H1 (cell line): ENCODE measurements around the gene ZSWIM4. TPM values are rescaled to one million over a fixed set of nuclear protein-coding genes. Genes with fewer than 3 reads are reported as not detected.
A peak's percentile ranks its signal among the peaks of the same experiment; 100 is the strongest.

ENCODE experiments used
- CTCF ChIA-PET: fragments of 300-600 bp; sonication (Branson Sonifier 250); formaldehyde crosslinking; loops from one replicate; lab custom pipeline; 2021; ENCODE audit not compliant: partially characterized antibody; lab: Charles Lee
- POLR2A ChIA-PET: fragments of 300-600 bp; sonication (Branson Sonifier 250); formaldehyde crosslinking; loops from one replicate; lab custom pipeline; 2021; ENCODE audit warnings: inconsistent platforms; ENCODE audit not compliant: partially characterized antibody; lab: Charles Lee
- DNase-seq, 2 experiments: peaks; one replicate each; pipeline versions ENCODE4 v3.0.0 to v3.0.0-alpha.2; 2010 to 2022; ENCODE audit warnings: low spot score in 2 of 2, low read depth in 1 of 2, mixed read lengths in 1 of 2
- FAIRE-seq: peaks from 2 replicates; lab custom pipeline; 2011; peaks lifted over from hg19 to GRCh38; lab: Jason Lieb, UNC
- H2AFZ ChIP-seq: 2 replicates; pipeline ENCODE4 v1.8.1; 2012; ENCODE audit warnings: low read length, inconsistent platforms
- H2AK5ac ChIP-seq: 2 replicates; pipeline ENCODE4 v1.6.1; 2013; ENCODE audit warnings: low read depth, low read length
- H2BK120ac ChIP-seq: replicated peaks from 2 replicates; pipeline ENCODE3; 2013; ENCODE audit warnings: low read depth, low read length, inconsistent platforms
- H2BK12ac ChIP-seq: 2 replicates; pipeline ENCODE4 v1.6.1; 2013; ENCODE audit warnings: low read depth, low read length
- H2BK15ac ChIP-seq: 2 replicates; pipeline ENCODE4 v1.6.1; 2013; ENCODE audit warnings: low read length
- H2BK20ac ChIP-seq: 2 replicates; pipeline ENCODE4 v1.6.1; 2013; ENCODE audit warnings: low read length
- H2BK5ac ChIP-seq: 2 replicates; pipeline ENCODE4 v1.6.1; 2013; ENCODE audit warnings: low read depth, low read length
- H3K14ac ChIP-seq: 2 replicates; pipeline ENCODE4 v1.6.1; 2013; ENCODE audit warnings: inconsistent platforms; ENCODE audit not compliant: insufficient read length
- H3K18ac ChIP-seq: 2 replicates; pipeline ENCODE4 v1.6.1; 2013; ENCODE audit warnings: low read length; ENCODE audit errors: extremely low read depth
- H3K23ac ChIP-seq: 2 replicates; pipeline ENCODE4 v1.6.1; 2013; ENCODE audit warnings: inconsistent platforms; ENCODE audit not compliant: insufficient read length
- H3K23me2 ChIP-seq: 2 replicates; pipeline ENCODE4 v1.6.1; 2013; ENCODE audit warnings: low read depth, low read length
- H3K27ac ChIP-seq: 2 replicates; pipeline ENCODE4 v1.6.1; 2011; ENCODE audit warnings: low read depth, low read length, inconsistent platforms
- H3K27me3 ChIP-seq, 4 experiments: replicated peaks in 1 of 4; 1 replicate in 1 of 4; 2 replicates in 3 of 4; pipeline versions ENCODE4 v1.6.1 to v1.8.1; 2011 to 2013; ENCODE audit warnings: low read length in 3 of 4, mild to moderate bottlenecking in 3 of 4, inconsistent platforms in 2 of 4, mixed read lengths in 2 of 4, moderate library complexity in 1 of 4; ENCODE audit not compliant: control insufficient read depth in 3 of 4, insufficient read depth in 3 of 4; ENCODE audit errors: extremely low read depth in 1 of 4
- H3K36me3 ChIP-seq, 4 experiments: 2 replicates each; pipeline versions ENCODE4 v1.6.1 to v1.8.1; 2011 to 2013; ENCODE audit warnings: mild to moderate bottlenecking in 4 of 4, low read length in 3 of 4, moderate library complexity in 2 of 4, control low read depth in 1 of 4, inconsistent platforms in 1 of 4; ENCODE audit not compliant: insufficient read depth in 4 of 4, control insufficient read depth in 2 of 4
- H3K4ac ChIP-seq: replicated peaks from 2 replicates; pipeline ENCODE3; 2013; ENCODE audit warnings: low read length, low read depth, mixed read lengths, inconsistent platforms; ENCODE audit not compliant: insufficient read length
- H3K4me1 ChIP-seq, 4 experiments: replicated peaks in 1 of 4; 1 replicate in 1 of 4; 2 replicates in 3 of 4; pipeline versions ENCODE4 v1.6.1 to v1.8.1; 2011 to 2013; ENCODE audit warnings: low read length in 3 of 4, inconsistent platforms in 2 of 4, mixed read lengths in 1 of 4; ENCODE audit not compliant: insufficient read depth in 4 of 4, control insufficient read depth in 3 of 4
- H3K4me2 ChIP-seq, 2 experiments: 2 replicates each; pipeline versions ENCODE4 v1.6.1 to v1.8.1; 2011 to 2013; ENCODE audit warnings: low read depth in 2 of 2, low read length in 2 of 2, control low read depth in 1 of 2, inconsistent platforms in 1 of 2, mild to moderate bottlenecking in 1 of 2; ENCODE audit not compliant: insufficient read depth in 1 of 2
- H3K4me3 ChIP-seq, 4 experiments: fragments of 200-600, 300-600 bp in 1 of 4; sonication (generic), shearing (Covaris generic), sonication (Bioruptor Twin) in 1 of 4; 2 replicates each; pipeline versions ENCODE4 v1.5.1 to v1.8.1; 2011 to 2016; ENCODE audit warnings: low read length in 4 of 4, low read depth in 3 of 4, control low read depth in 2 of 4, inconsistent platforms in 2 of 4, mild to moderate bottlenecking in 2 of 4, mixed read lengths in 1 of 4, moderate library complexity in 1 of 4; ENCODE audit not compliant: insufficient read depth in 2 of 4; ENCODE audit errors: extremely low read depth in 1 of 4
- H3K56ac ChIP-seq: replicated peaks from 2 replicates; pipeline ENCODE3; 2013; ENCODE audit warnings: low read depth, mild to moderate bottlenecking, mixed read lengths, low read length, inconsistent platforms; ENCODE audit not compliant: insufficient read length
- H3K79me1 ChIP-seq: 2 replicates; pipeline ENCODE4 v1.6.1; 2013; ENCODE audit warnings: low read depth, low read length, control low read depth
- H3K79me2 ChIP-seq, 2 experiments: 2 replicates each; pipeline versions ENCODE4 v1.6.1 to v1.8.1; 2012 to 2013; ENCODE audit warnings: low read length in 2 of 2, mild to moderate bottlenecking in 2 of 2, inconsistent platforms in 1 of 2; ENCODE audit not compliant: insufficient read depth in 2 of 2, control insufficient read depth in 1 of 2
- H3K9ac ChIP-seq, 4 experiments: replicated peaks in 1 of 4; 1 replicate in 1 of 4; 2 replicates in 3 of 4; pipeline versions ENCODE4 v1.6.1 to v1.8.1; 2011 to 2013; ENCODE audit warnings: low read depth in 3 of 4, low read length in 3 of 4, control low read depth in 2 of 4, mild to moderate bottlenecking in 2 of 4, moderate library complexity in 2 of 4, inconsistent platforms in 1 of 4; ENCODE audit errors: extremely low read depth in 1 of 4
- H3K9me3 ChIP-seq, 2 experiments: 2 replicates each; pipeline versions ENCODE4 v1.6.1 to v1.8.1; 2012 to 2013; ENCODE audit warnings: mild to moderate bottlenecking in 2 of 2, moderate library complexity in 2 of 2, control low read depth in 1 of 2, inconsistent platforms in 1 of 2, low read depth in 1 of 2, low read length in 1 of 2, mixed read lengths in 1 of 2; ENCODE audit not compliant: insufficient read depth in 2 of 2
- H4K20me1 ChIP-seq, 2 experiments: replicated peaks in 1 of 2; 2 replicates each; pipeline versions ENCODE3 to v1.8.1; 2011 to 2013; ENCODE audit warnings: inconsistent platforms in 2 of 2, low read length in 2 of 2, mild to moderate bottlenecking in 1 of 2; ENCODE audit not compliant: insufficient read depth in 2 of 2, control insufficient read depth in 1 of 2
- H4K5ac ChIP-seq: 2 replicates; pipeline ENCODE4 v1.6.1; 2013; ENCODE audit warnings: low read length, low read depth, mixed read lengths, inconsistent platforms; ENCODE audit not compliant: insufficient read length
- H4K8ac ChIP-seq: 2 replicates; pipeline ENCODE4 v1.8.0; 2013; ENCODE audit warnings: mild to moderate bottlenecking, moderate library complexity, low read length, inconsistent platforms; ENCODE audit not compliant: insufficient read depth; ENCODE audit errors: extremely low read depth
- H4K91ac ChIP-seq: replicated peaks from 2 replicates; pipeline ENCODE3; 2013; ENCODE audit warnings: low read length, mixed read lengths, inconsistent platforms; ENCODE audit not compliant: insufficient read length
- CEBPB ChIP-seq: IDR thresholded peaks from 2 replicates; pipeline ENCODE4 v1.6.1; 2012; ENCODE audit warnings: low read depth, low read length
- KDM5A ChIP-seq: fragments of 200-600 bp; IDR thresholded peaks from 2 replicates; pipeline ENCODE4 v1.7.1; 2012; ENCODE audit warnings: mild to moderate bottlenecking, low read length, inconsistent platforms, mixed read lengths
- MAFK ChIP-seq: IDR thresholded peaks from 2 replicates; pipeline ENCODE4 v1.6.1; 2012; ENCODE audit warnings: low read depth, mild to moderate bottlenecking, improper control_type of control experiment, low read length
- TBP ChIP-seq: IDR thresholded peaks from 2 replicates; pipeline ENCODE4 v1.6.1; 2011; ENCODE audit warnings: low read depth, low read length, improper control_type of control experiment
- WGBS, 2 experiments: shearing (Covaris generic) in 1 of 2; methylation state at CpG; one replicate each; pipeline versions ENCODE4 v1.1.6 to v1.1.7; 2013 to 2015; ENCODE audit warnings: low lambda C conversion rate in 2 of 2, mixed read lengths in 2 of 2, inconsistent platforms in 1 of 2, low coverage in 1 of 2, missing lambda C conversion rate in 1 of 2; ENCODE audit not compliant: insufficient replicate concordance in 2 of 2, insufficient coverage in 1 of 2, insufficient read length in 1 of 2; ENCODE audit errors: extremely low coverage in 1 of 2, missing lambda C conversion rate in 1 of 2; 5-methylcytosine and 5-hydroxymethylcytosine counted together
- polyA plus RNA-seq, 7 experiments: library from polyadenylated mRNA; depleted of rRNA in 3 of 7; stranded (reverse) in 5 of 7; unstranded in 2 of 7; fragments of >200 nt in 5 of 7; fragments of 200-250 nt in 2 of 7; gene quantifications; 1 replicate in 5 of 7; 2 replicates in 1 of 7; 4 replicates in 1 of 7; pipeline versions ENCODE4 v1.2.1 to v1.2.3, GENCODE V29; 2011 to 2013; ENCODE audit warnings: missing spikeins in 2 of 7, mixed read lengths in 2 of 7
- total RNA-seq: library from RNA; stranded (reverse); fragmentation: NEBNext Ultra II Directional; extraction: Animal tissue kit (Norgen Biotek cat#: 25700); gene quantifications from 2 replicates; pipeline ENCODE4 v1.2.1, GENCODE V29; 2021

ZSWIM4 gene
- total and polyA plus RNA-seq, 2 of the 8 experiments (the other 6 are each of a cell fraction or from before 2014, with no cell fraction given) = 12.2 to 31.1 TPM

GRCh38 chr19:13856497-13856896, 61.3 kb downstream of the ZSWIM4 start:
- Histone ChIP-seq H4K5ac (no peak overlapping the region), H2BK5ac (no peak overlapping the region), H2BK20ac (no peak overlapping the region), H3K9me3 (no peaks in the 10 kb centered on the region), H3K23ac (no peak overlapping the region), H3K56ac (no peak overlapping the region), H2AFZ (no peak overlapping the region), H3K14ac (no peak overlapping the region), H4K91ac (no peak overlapping the region), H3K4me3 (no peak overlapping the region), H3K23me2 (no peaks in the 10 kb centered on the region), H4K20me1 (no peaks in the 10 kb centered on the region), H2BK12ac (0 out of 2 replicates have a peak overlapping the region, but pooled peaks have one; percentile 68), H3K18ac (no peak overlapping the region), H3K9ac (no peak overlapping the region), H3K4me1 (peaks cover 0 to 2% (median 2%) of the 10 kb centered on the region in 4 experiments; a peak in 5 of 7 replicates), H3K27ac (no peak overlapping the region), H3K4ac (no peak overlapping the region), H3K27me3 (no peaks in the 10 kb centered on the region; a peak in 1 of 7 replicates), H2BK120ac (no peak overlapping the region), H3K4me2 (no peak overlapping the region), H3K36me3 (no peaks in the 10 kb centered on the region), H3K79me2 (no peaks in the 10 kb centered on the region), H4K8ac (no peak overlapping the region), H2AK5ac (peak overlapping the region; percentile 75; the same call in 1 of the 2 replicates), H2BK15ac (peak overlapping the region; percentile 81; the same call in 1 of the 2 replicates), H3K79me1 (no peaks in the 10 kb centered on the region)
- FAIRE-seq (no peak), DNase-seq (no peak)
- whole genome bisulfite sequencing, 2 experiments = 84% methylated on average over 2 of the region's 2 CpGs; no CpG with 5 or more reads in 1 of the 2 experiments
- ChIA-PET POLR2A (interaction anchor here (0.6 to 2.5 kb wide), 3 partner anchors 9 to 645 kb away, joined by 3 to 11 read pairs (median 10); partner anchors contain the start of gene ZSWIM4), CTCF (interaction anchor here (0.6 to 1.1 kb wide), 3 partner anchors 16 to 72 kb away, joined by 3 to 4 read pairs (median 3); no protein-coding TSS in a partner anchor)
- no peak for TF ChIP-seq KDM5A
- TF ChIP-seq TBP = no peak
- no peak for TF ChIP-seq CEBPB
- TF ChIP-seq MAFK = no peak
